Myometrial cell (primary cell): ENCODE measurements around the gene ST8SIA6. TPM values are rescaled to one million over a fixed set of nuclear protein-coding genes. Genes with fewer than 3 reads are reported as not detected.

ENCODE experiments used
- total RNA-seq: library from RNA; depleted of rRNA; stranded (reverse); fragments of >200 nt; gene quantifications from 2 replicates; pipeline ENCODE4 v1.2.3, GENCODE V29; 2015

The ST8SIA6 gene, protein sequence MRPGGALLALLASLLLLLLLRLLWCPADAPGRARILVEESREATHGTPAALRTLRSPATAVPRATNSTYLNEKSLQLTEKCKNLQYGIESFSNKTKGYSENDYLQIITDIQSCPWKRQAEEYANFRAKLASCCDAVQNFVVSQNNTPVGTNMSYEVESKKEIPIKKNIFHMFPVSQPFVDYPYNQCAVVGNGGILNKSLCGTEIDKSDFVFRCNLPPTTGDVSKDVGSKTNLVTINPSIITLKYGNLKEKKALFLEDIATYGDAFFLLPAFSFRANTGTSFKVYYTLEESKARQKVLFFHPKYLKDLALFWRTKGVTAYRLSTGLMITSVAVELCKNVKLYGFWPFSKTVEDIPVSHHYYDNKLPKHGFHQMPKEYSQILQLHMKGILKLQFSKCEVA
- under 0.01 TPM in 1 of 2 replicates, not detected in the other for total RNA-seq

DNA sequence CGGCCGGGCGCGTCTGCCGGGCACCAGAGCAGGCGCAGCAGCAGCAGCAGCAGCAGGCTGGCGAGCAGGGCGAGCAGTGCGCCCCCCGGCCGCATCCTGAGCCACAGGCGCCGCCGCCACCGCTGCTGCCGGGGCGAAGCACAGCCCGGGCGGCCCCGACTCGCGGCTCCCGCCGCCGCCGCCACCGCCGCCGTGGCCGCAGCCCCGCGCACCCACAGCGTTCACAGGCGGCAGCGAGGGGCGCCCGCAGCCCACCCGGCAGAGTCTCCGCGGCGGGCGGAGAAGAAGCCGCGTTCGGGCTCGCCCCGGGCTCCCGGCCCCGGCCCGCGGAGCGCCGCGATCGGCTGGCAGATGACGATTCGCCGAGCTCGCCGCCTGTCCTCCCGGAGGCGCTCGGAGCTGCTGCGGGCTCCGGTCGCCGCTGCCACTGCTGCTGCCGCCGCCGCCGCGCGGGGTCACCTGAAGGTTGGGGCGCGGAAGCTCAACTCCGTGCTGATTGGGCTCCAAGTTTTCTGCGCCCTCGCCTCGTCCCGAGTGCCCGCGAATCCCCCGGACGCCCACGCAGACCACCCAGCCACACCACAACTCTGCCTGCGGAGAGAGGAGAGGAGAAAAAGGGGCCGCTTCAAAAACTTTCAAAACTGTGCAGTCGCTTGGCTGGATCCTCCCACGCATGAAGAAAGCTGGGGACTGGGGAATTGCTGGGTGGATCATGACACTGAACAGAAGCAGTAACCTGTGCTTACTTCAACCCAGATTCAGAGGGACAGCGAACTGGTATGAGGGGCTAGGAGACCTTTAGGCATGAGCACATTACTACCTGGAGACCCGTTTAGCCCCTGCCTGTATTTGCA, at the start of gene ST8SIA6:
Gene ST8SIA6 (minus strand): TSS at position 435 of the 854 bp plus-strand sequence. CDS start 340 bp downstream, at position 95.

Other genes starting within 250 kb of the ST8SIA6 start
- gene VIM, start 226.4 kb downstream of the ST8SIA6 start, total RNA-seq: 8,125 and 8,425 TPM in 2 replicates
- 18.6 and 24.2 TPM in 2 replicates for gene HACD1, start 162.8 kb upstream of the ST8SIA6 start, total RNA-seq
- gene STAM, start 189.6 kb upstream of the ST8SIA6 start, total RNA-seq: 15.3 and 20.7 TPM in 2 replicates